ENCODE data around the gene ATP1B2.

The ATP1B2 gene

DNA sequence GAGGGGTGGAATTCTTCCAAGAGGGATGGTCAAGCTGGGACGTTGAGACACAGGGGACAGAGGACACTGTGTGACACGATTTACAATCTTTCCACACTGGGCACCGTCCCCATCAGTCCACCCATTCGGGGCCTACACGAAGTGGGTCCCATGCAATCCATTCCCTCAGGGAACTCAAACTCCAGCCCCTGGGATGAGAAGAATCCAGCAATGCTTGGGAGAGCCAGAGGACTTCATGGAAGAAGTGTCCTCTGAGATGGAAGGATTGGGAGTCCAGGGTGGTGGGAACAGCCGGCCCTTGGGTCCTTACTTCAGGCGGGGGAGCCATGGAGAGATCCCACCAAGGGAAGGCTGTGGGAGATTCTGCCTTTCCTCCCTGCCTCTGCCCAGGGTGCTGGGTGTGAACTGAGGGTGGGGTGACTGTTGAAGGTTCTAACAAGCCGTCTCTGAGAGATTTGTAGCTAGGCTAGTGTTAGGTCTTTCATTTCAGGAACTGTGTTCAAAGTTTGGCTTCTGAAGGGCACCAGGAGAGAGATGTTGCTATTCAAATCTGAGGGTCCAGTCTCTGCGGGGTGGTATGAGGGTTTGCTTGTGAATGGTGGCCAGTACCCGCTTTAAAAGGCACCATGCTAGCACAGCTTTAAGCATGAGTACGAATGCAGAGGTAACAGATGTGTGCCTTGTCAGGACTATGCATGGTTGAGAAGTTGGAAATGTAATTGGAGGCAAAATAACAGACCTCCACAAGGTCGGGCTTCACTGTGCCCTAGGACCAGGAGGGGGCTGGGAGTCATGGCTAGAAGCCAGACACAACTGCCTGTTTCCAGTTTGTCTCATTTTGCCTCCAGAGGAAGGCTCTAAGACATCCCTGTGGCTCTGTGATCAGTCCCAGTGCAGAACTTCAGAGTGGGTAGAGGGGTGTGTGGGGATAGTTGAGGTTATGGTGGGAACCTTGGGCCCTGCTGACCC is 1.9 kb downstream of the ATP1B2 start:
- TF ChIP-seq, protein P1, sequence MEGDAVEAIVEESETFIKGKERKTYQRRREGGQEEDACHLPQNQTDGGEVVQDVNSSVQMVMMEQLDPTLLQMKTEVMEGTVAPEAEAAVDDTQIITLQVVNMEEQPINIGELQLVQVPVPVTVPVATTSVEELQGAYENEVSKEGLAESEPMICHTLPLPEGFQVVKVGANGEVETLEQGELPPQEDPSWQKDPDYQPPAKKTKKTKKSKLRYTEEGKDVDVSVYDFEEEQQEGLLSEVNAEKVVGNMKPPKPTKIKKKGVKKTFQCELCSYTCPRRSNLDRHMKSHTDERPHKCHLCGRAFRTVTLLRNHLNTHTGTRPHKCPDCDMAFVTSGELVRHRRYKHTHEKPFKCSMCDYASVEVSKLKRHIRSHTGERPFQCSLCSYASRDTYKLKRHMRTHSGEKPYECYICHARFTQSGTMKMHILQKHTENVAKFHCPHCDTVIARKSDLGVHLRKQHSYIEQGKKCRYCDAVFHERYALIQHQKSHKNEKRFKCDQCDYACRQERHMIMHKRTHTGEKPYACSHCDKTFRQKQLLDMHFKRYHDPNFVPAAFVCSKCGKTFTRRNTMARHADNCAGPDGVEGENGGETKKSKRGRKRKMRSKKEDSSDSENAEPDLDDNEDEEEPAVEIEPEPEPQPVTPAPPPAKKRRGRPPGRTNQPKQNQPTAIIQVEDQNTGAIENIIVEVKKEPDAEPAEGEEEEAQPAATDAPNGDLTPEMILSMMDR (IDR thresholded peaks at IDR 0.05; ENCODE audit: insufficient read depth, low read length, missing control alignments), result no peak
- H3K4me3 ChIP-seq (ENCODE audit: low read depth, low read length), result no peak overlapping the region
- DNase-seq (ENCODE audit: low read depth, low spot score), result no peak
- ChIA-PET POLR2A (interaction anchor here (0.6 to 1.1 kb wide), 2 partner anchors 28 to 35 kb away, joined by 4 read pairs; partner anchors contain the start of gene TP53), CTCF (interaction anchor here (3.1 kb wide), 1 partner anchor 18 kb away, joined by 9 read pairs; no protein-coding TSS in a partner anchor)

DNA sequence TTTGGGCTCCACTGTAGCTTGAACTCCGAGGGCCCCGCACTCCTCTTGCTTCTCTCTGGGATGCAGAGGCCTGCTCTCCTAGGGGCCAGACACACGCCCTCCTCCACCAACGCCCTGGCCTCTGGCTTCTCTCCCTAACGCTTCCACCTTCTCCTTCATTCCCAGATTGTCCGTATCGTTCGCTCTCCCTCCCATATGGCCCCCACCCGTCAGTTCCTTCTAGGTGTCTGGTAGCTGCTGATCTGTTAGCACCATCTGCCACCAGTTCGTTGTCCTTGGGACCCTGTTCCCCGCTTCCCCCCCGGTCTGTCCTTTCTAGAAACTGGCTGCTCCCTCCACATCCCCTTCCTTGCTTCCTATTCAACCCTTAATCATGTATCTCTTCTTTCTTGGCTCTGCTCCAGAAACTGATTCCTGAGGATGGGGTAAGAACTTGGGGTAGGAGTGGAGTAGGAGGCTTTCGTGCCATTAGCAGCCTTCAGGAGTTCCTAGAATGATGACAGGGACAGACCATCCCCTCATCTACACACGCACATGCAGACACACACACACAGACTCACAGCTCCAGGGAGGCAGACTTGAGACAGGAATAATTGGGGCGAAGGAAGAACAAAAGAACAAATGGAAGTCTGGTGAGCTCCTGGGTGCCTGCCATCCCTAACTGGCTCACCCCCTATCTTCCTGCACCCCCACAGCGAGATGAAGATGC is 4.3 kb downstream of the ATP1B2 start:
- TF ChIP-seq, protein P1 (IDR thresholded peaks at IDR 0.05; ENCODE audit: insufficient read depth, low read length, missing control alignments), result no peak
- DNase-seq (ENCODE audit: low read depth, low spot score), result no peak
- POLR2A ChIA-PET, result no interaction called here
- H3K4me3 ChIP-seq (ENCODE audit: low read depth, low read length), result no peak overlapping the region
- CTCF ChIA-PET, result interaction anchor here (0.9 to 2.1 kb wide), 5 partner anchors 22 to 40 kb away, joined by 4 to 12 read pairs (median 5); partner anchors contain the start of genes TP53 and WRAP53

DNA sequence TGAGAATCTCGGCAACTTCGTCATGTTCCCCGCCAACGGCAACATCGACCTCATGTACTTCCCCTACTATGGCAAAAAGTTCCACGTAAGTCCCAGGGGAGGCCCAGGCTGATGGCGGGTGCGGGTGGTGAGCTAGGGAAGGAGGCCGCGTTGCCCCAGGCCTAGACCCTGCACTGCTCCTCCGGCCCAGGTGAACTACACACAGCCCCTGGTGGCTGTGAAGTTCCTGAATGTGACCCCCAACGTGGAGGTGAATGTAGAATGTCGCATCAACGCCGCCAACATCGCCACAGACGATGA is 4.8 kb downstream of the ATP1B2 start:
- CTCF ChIA-PET, result interaction anchor here (0.9 to 1.8 kb wide), 3 partner anchors 23 to 40 kb away, joined by 5 to 7 read pairs (median 5); partner anchors contain the start of genes TP53 and WRAP53
- TF ChIP-seq, protein P1 (IDR thresholded peaks at IDR 0.05; ENCODE audit: insufficient read depth, low read length, missing control alignments), result no peak
- no peak overlapping the region for H3K4me3 ChIP-seq (ENCODE audit: low read depth, low read length)
- POLR2A ChIA-PET, result no interaction called here
- no peak for DNase-seq (ENCODE audit: low read depth, low spot score)

DNA sequence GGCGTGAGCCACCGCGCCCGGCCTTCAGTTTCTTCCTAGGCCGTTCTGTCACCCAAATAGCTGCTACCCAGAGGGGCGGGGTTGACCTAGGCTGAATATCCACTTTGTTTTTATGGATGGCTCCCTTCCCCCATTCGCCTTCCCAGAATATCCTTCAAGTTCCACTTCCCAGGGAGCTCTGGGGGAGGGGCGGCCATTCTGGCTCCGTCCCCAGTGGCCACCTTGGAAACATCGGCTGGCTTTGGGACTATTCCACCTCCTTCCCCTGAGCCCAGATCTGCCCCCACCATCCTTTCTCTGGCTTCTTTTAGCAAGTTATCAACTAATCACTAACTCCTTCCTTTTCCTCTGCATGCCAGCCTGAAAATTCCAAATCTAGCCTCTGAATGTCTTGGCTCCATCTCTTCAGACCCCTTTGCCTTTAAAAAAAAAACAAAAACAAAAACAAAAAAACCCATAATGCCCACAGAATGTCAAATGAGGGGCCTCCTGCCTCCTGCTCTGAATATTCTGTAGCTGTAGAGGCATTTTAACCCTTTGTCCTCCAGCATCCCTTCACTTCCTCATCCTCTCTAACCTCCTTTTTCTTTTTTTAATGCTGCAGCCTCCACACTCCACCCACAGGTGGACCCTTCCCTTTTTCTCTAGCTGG is 6.4 kb downstream of the ATP1B2 start:
- ChIA-PET POLR2A (no interaction called here), CTCF (interaction anchor here (1.7 to 3.9 kb wide), 4 partner anchors 25 to 68 kb away, joined by 4 to 20 read pairs (median 12); partner anchors contain the start of genes TP53 and WRAP53)
- no peak overlapping the region for H3K4me3 ChIP-seq (ENCODE audit: low read depth, low read length)

DNA sequence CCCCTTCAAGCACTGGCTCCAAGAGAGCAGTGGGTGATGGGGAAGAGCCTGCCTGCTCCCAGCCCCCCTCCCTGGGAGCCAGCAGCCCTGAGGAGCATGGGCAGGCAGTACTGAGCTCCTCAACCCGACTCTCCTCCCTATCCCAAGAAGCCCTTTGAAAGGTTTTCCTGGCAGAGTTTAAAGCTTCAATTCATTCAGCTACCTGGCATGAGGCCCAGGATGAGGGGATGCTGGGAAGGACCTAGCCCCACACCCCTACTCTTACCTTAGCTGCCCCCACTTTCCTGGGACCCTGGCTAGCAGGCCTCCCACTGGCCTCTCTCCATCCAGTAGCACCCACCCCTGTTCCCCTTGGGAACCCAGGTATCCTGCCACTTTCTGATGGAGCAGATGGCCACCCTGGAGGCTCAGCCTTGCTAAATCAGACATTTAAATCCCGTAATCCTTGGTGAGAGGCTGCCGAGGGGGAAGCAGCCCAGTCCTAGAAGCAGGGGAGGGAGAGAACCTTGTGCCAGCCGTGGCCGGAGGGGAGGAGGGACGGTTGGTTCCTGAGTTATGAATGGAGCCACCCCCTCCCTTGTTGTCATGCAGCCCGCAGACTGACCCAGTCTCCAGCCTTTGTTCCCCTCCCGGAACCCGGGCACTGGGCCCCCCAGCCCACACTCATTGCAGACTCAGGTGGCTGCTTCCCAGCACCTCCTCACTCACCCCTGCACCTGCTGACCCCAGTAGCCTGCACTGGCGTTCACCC is 17.1 kb downstream of the ATP1B2 start:
- POLR2A ChIA-PET, result interaction anchor here (1.5 kb wide), 1 partner anchor 18 kb away, joined by 4 read pairs; no protein-coding TSS in a partner anchor
- CTCF ChIA-PET, result interaction anchor here (1.2 to 2.7 kb wide), 4 partner anchors 20 to 38 kb away, joined by 3 to 12 read pairs (median 6); partner anchors contain the start of genes SHBG, TP53 and WRAP53
- no peak for DNase-seq (ENCODE audit: low read depth, low spot score)

More for the DNA sequence above, 6.4 kb downstream of the ATP1B2 start:
- DNase-seq (ENCODE audit: low read depth, low spot score), result no peak
- TF ChIP-seq, protein P1 (IDR thresholded peaks at IDR 0.05; ENCODE audit: insufficient read depth, low read length, missing control alignments), result no peak

More for the DNA sequence above, 17.1 kb downstream of the ATP1B2 start:
- TF ChIP-seq, protein P1 (IDR thresholded peaks at IDR 0.05; ENCODE audit: insufficient read depth, low read length, missing control alignments), result no peak
- H3K4me3 ChIP-seq (ENCODE audit: low read depth, low read length), result no peak overlapping the region
